Trophoblast cell (in vitro differentiated cells and primary cell): ENCODE measurements around the gene LRRC17.

Experiments used
- DNase-seq, 2 donors: peaks; one replicate each; pipeline ENCODE4 v3.0.0-alpha.2; 2016
- H2AFZ ChIP-seq: 2 replicates; pipeline ENCODE4 v1.6.1; 2013; ENCODE audit warnings: low read length, moderate library complexity, mild to moderate bottlenecking; ENCODE audit not compliant: insufficient read depth, poor library complexity
- H2AK5ac ChIP-seq: 2 replicates; pipeline ENCODE4 v1.6.1; 2013; ENCODE audit warnings: mild to moderate bottlenecking, low read length
- H2BK120ac ChIP-seq: 2 replicates; pipeline ENCODE4 v1.6.1; 2013; ENCODE audit warnings: low read length, mild to moderate bottlenecking, moderate library complexity; ENCODE audit not compliant: insufficient read depth, poor library complexity
- H2BK12ac ChIP-seq: 2 replicates; pipeline ENCODE4 v1.6.1; 2013; ENCODE audit warnings: mild to moderate bottlenecking, low read length, moderate library complexity
- H2BK5ac ChIP-seq: 2 replicates; pipeline ENCODE4 v1.6.1; 2013; ENCODE audit warnings: low read length, low read depth, moderate library complexity, mild to moderate bottlenecking; ENCODE audit not compliant: poor library complexity
- H3K14ac ChIP-seq: 2 replicates; pipeline ENCODE4 v1.6.1; 2013; ENCODE audit warnings: mild to moderate bottlenecking, low read length
- H3K18ac ChIP-seq: 2 replicates; pipeline ENCODE4 v1.6.1; 2013; ENCODE audit warnings: mild to moderate bottlenecking, low read length
- H3K23ac ChIP-seq: 2 replicates; pipeline ENCODE4 v1.6.1; 2013; ENCODE audit warnings: low read length
- H3K27ac ChIP-seq: 2 replicates; pipeline ENCODE4 v1.5.1; 2013; ENCODE audit warnings: low read depth, mild to moderate bottlenecking, inconsistent platforms, low read length, moderate library complexity
- H3K27me3 ChIP-seq: 2 replicates; pipeline ENCODE4 v1.6.1; 2013; ENCODE audit warnings: inconsistent platforms, mild to moderate bottlenecking, low read length, moderate library complexity; ENCODE audit not compliant: insufficient read depth
- H3K36me3 ChIP-seq, 2 experiments: 1 replicate in 1 of 2; 2 replicates in 1 of 2; pipeline ENCODE4 v1.6.1; 2013; ENCODE audit warnings: low read length in 2 of 2, mild to moderate bottlenecking in 2 of 2, moderate library complexity in 1 of 2; ENCODE audit not compliant: insufficient read depth in 2 of 2, control insufficient read depth in 1 of 2
- H3K4ac ChIP-seq: 2 replicates; pipeline ENCODE4 v1.6.1; 2013; ENCODE audit warnings: low read depth, mild to moderate bottlenecking, low read length, moderate library complexity
- H3K4me1 ChIP-seq, 2 experiments: 1 replicate in 1 of 2; 2 replicates in 1 of 2; pipeline ENCODE4 v1.6.1; 2013; ENCODE audit warnings: low read length in 2 of 2, mild to moderate bottlenecking in 2 of 2, moderate library complexity in 1 of 2; ENCODE audit not compliant: insufficient read depth in 2 of 2, control insufficient read depth in 1 of 2
- H3K4me2 ChIP-seq: 2 replicates; pipeline ENCODE4 v1.6.1; 2013; ENCODE audit warnings: inconsistent platforms, mild to moderate bottlenecking, low read length, moderate library complexity
- H3K4me3 ChIP-seq: 2 replicates; pipeline ENCODE4 v1.5.1; 2013; ENCODE audit warnings: mild to moderate bottlenecking, low read depth, low read length, inconsistent platforms
- H3K79me1 ChIP-seq: one replicate; pipeline ENCODE4 v1.6.1; 2013; ENCODE audit warnings: low read length
- H3K79me2 ChIP-seq: 2 replicates; pipeline ENCODE4 v1.6.1; 2013; ENCODE audit warnings: low read length, mild to moderate bottlenecking; ENCODE audit not compliant: control insufficient read depth, insufficient read depth, poor library complexity
- H3K9ac ChIP-seq: 2 replicates; pipeline ENCODE4 v1.6.1; 2013; ENCODE audit warnings: mild to moderate bottlenecking, low read length
- H3K9me3 ChIP-seq: 2 replicates; pipeline ENCODE4 v1.6.1; 2013; ENCODE audit warnings: low read depth, mild to moderate bottlenecking, control low read depth, inconsistent platforms, low read length; ENCODE audit not compliant: insufficient read depth
- H4K12ac ChIP-seq: 2 replicates; pipeline ENCODE4 v1.6.1; 2013; ENCODE audit warnings: low read depth, mild to moderate bottlenecking, low read length, moderate library complexity
- H4K8ac ChIP-seq: 2 replicates; pipeline ENCODE4 v1.6.1; 2013; ENCODE audit warnings: low read depth, mild to moderate bottlenecking, low read length, moderate library complexity
- H4K91ac ChIP-seq: one replicate; pipeline ENCODE4 v1.6.1; 2013; ENCODE audit warnings: low read depth, mild to moderate bottlenecking, low read length, moderate library complexity
- WGBS: extraction: QIAGEN DNeasy Blood & Tissue Kit; methylation state at CpG from one replicate; pipeline ENCODE4 v1.1.7; 2013; ENCODE audit warnings: missing lambda C conversion rate; ENCODE audit not compliant: insufficient read length, insufficient coverage; ENCODE audit errors: extremely low coverage; 5-methylcytosine and 5-hydroxymethylcytosine counted together

Gene LRRC17

GRCh38 chr7:102895602-102896001, 17.2 kb upstream of the LRRC17 start:
- Histone ChIP-seq H3K4ac (no peak overlapping the region), H3K18ac (no peak overlapping the region), H3K27me3 (no peaks in the 10 kb centered on the region), H3K27ac (no peak overlapping the region), H3K79me2 (no peaks in the 10 kb centered on the region), H3K9ac (no peak overlapping the region), H2BK12ac (no peak overlapping the region), H3K9me3 (no peaks in the 10 kb centered on the region), H2BK5ac (no peak overlapping the region), H2AK5ac (no peak overlapping the region), H3K14ac (no peak overlapping the region), H3K4me2 (no peak overlapping the region), H4K8ac (no peak overlapping the region), H2BK120ac (no peak overlapping the region), H3K36me3 (no peaks in the 10 kb centered on the region), H3K4me1 (no peaks in the 10 kb centered on the region), H4K12ac (no peak overlapping the region), H3K4me3 (no peak overlapping the region), H3K79me1 (no peaks in the 10 kb centered on the region), H2AFZ (no peak overlapping the region), H4K91ac (no peak overlapping the region), H3K23ac (no peak overlapping the region)
- DNase-seq = no peak
- no CpG with 5 or more reads among the region's 3 CpGs for WGBS

GRCh38 chr7:102896585-102896984, 16.2 kb upstream of the LRRC17 start:
- Histone ChIP-seq H3K18ac (no peak overlapping the region), H2BK12ac (no peak overlapping the region), H3K4me3 (no peak overlapping the region), H2BK5ac (no peak overlapping the region), H3K9ac (no peak overlapping the region), H3K79me1 (no peaks in the 10 kb centered on the region), H3K79me2 (no peaks in the 10 kb centered on the region), H3K27me3 (no peaks in the 10 kb centered on the region), H3K4ac (no peak overlapping the region), H3K14ac (no peak overlapping the region), H2AFZ (no peak overlapping the region), H2BK120ac (no peak overlapping the region), H3K36me3 (no peaks in the 10 kb centered on the region), H3K9me3 (peaks cover 2% of the 10 kb centered on the region), H3K27ac (no peak overlapping the region), H3K4me2 (no peak overlapping the region), H4K12ac (no peak overlapping the region), H2AK5ac (no peak overlapping the region), H4K91ac (no peak overlapping the region), H3K23ac (no peak overlapping the region), H4K8ac (no peak overlapping the region), H3K4me1 (no peaks in the 10 kb centered on the region)
- DNase-seq = no peak

DNA sequence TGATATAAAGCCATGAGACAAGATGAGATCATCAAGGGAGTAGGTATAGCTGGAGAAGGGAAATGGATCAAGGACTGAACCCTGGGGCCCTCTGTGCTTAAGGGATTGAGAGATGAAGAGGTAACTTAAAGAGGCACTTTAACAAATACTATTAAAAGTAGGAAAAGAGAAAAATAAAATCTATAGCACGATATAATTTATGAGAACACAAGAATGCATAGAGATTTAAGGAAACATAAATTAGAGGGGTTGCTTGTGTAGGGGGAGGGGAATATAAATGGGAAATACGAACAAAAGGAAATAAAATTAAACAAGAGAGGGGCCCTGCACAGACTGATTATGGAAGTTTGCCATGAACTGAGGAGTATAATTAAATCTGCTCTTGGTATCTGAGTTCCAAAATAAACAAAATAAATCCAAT, 15.6 kb upstream of the LRRC17 start:
- Histone ChIP-seq H3K18ac (no peak overlapping the region), H3K14ac (no peak overlapping the region), H2AK5ac (no peak overlapping the region), H2BK12ac (no peak overlapping the region), H2BK5ac (no peak overlapping the region), H3K36me3 (no peaks in the 10 kb centered on the region), H3K4ac (no peak overlapping the region), H2AFZ (no peak overlapping the region), H4K8ac (no peak overlapping the region), H3K4me2 (no peak overlapping the region), H3K79me2 (no peaks in the 10 kb centered on the region), H4K12ac (no peak overlapping the region), H3K4me3 (no peak overlapping the region), H3K9me3 (peaks cover 2% of the 10 kb centered on the region), H3K23ac (no peak overlapping the region), H2BK120ac (no peak overlapping the region), H3K79me1 (no peaks in the 10 kb centered on the region), H3K9ac (no peak overlapping the region), H3K27ac (no peak overlapping the region), H3K4me1 (no peaks in the 10 kb centered on the region), H3K27me3 (no peaks in the 10 kb centered on the region), H4K91ac (no peak overlapping the region)
- no peak for DNase-seq
- no CpG with 5 or more reads among the region's 2 CpGs for WGBS

- no peak overlapping the region for H2BK120ac ChIP-seq
- no peak overlapping the region for H4K91ac ChIP-seq
- H3K79me1 ChIP-seq = no peaks in the 10 kb centered on the region
- H3K9ac ChIP-seq = no peak overlapping the region
- H2BK5ac ChIP-seq = no peak overlapping the region
- H4K8ac ChIP-seq = no peak overlapping the region
- H3K4me1 ChIP-seq = no peaks in the 10 kb centered on the region
- no peak overlapping the region for H2AFZ ChIP-seq
- H3K4ac ChIP-seq = no peak overlapping the region
- H3K79me2 ChIP-seq = no peaks in the 10 kb centered on the region
- H3K27me3 ChIP-seq = no peaks in the 10 kb centered on the region
- H3K18ac ChIP-seq = no peak overlapping the region
- no peak overlapping the region for H3K4me2 ChIP-seq
- no peak overlapping the region for H3K23ac ChIP-seq
- H3K27ac ChIP-seq = no peak overlapping the region
- H2BK12ac ChIP-seq = no peak overlapping the region
- H2AK5ac ChIP-seq = no peak overlapping the region
- H3K36me3 ChIP-seq = no peaks in the 10 kb centered on the region
- no peak overlapping the region for H3K14ac ChIP-seq
- H3K4me3 ChIP-seq = no peak overlapping the region
- WGBS = no CpG with 5 or more reads among the region's 5 CpGs
- peaks cover 2% of the 10 kb centered on the region for H3K9me3 ChIP-seq
- DNase-seq = no peak
- H4K12ac ChIP-seq = no peak overlapping the region
Observed at GRCh38 chr7:102897856-102898531, 14.8 kb upstream of the LRRC17 start.
